Measurements from ENCODE around the gene ACER2. TPM values are rescaled to one million over a fixed set of nuclear protein-coding genes. Genes with fewer than 3 reads are reported as not detected.
A peak's percentile ranks its signal among the peaks of the same experiment; 100 is the strongest.
"Not testable (repeated sequence)": the region's sequence is repeated elsewhere in the genome, so short reads cannot be mapped to it uniquely, and the experiment has no call there.

ACER2 gene
- total RNA-seq, 1 donor from 2014 or later, result 3.4 TPM

DNA sequence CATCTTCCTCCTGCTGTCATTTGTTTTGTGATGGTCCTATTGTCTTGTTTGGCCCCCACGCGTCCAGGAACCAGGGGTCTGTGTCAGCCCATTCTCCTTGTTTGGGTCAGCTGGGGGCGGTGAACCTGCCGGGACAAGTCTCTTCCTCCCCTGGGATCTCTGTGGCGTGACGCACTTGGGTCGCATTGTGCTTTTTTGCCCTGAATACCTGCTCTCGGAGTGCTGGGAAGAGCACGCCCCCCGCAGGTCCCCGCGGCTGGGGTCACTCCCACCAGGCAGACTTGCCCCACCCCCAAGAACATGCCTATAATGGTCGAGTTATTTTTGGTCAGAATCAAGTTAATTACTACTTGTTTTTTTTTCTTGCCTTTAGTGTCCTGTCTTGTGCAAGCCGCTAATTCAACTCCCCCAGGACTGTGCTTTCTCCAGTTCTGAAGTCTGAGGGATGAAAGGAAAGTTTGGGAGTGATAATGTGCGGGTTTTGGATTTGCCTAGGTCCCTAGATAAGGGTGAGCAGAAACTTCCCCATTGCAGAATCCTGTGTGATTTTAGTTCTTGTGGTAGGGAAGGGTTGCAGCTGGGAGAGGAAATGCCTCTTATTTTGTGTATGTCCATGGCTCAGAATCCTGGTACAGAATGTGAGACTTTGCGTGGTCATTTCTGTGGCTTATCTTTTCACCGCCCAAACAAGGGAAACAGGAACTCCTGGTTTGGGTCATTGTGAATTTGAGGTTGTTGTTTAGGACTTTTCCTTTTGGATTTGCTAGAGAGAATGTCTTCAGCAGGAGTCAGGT lies 789 bp downstream of the ACER2 start:
- no peak for DNase-seq (ENCODE audit: low spot score)

GRCh38 chr9:19410195-19410503 lies 1.3 kb downstream of the ACER2 start:
- DNase-seq (ENCODE audit: low spot score), result no peak

GRCh38 chr9:19410594-19410993 lies 1.8 kb downstream of the ACER2 start:
- DNase-seq (ENCODE audit: low spot score), result no peak

- DNase-seq (ENCODE audit: low spot score), result no peak
Measured at GRCh38 chr9:19411316-19411715, 2.5 kb downstream of the ACER2 start.

GRCh38 chr9:19413456-19413855 lies 4.6 kb downstream of the ACER2 start:
- not testable (repeated sequence) for DNase-seq (ENCODE audit: low spot score)

DNA sequence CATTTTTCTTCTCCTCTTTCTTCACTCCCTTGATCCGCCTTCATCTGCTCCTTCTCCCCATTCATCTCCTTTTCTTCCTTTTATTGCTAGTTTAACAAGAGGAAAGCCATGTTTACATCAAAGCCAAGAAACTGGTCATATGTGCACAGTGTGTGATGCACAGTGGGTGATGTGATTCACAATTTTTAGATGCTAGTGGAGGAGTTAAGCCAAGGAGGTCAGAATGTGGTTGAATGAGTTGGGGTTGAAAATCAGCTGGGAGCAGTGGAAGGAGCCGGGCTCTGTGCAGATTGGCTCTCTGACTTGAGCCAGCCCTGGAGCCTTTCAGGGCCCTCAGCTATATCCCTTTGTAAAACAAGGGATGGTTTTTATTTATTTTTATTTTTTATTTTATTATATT lies 7.3 kb downstream of the ACER2 start:
- no peak for DNase-seq (ENCODE audit: low spot score)

GRCh38 chr9:19420877-19421276 lies 12.1 kb downstream of the ACER2 start:
- DNase-seq (ENCODE audit: low spot score), result no peak

DNA sequence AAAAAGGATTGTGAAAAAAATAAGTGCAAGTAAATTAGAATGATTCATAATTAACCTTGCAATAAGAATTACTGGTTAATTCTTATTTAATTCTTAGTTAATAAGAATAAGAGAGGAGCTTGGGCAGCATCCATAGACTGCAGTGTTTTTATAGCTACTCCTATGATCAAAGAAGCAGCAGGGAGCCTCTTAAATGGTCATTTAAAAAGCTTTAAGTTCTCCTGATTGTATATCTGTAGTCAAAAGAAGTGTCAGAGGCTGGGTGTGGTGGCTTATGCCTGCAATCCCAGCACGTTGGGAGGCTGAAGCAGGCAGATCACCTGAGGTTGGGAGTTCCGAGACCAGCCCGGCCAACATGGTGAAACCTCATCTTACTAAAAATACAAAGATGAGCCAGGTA lies 14.4 kb downstream of the ACER2 start:
- DNase-seq (ENCODE audit: low spot score), result no peak

GRCh38 chr9:19424176-19424779 lies 15.5 kb downstream of the ACER2 start:
- no peak for DNase-seq (ENCODE audit: low spot score)

DNA sequence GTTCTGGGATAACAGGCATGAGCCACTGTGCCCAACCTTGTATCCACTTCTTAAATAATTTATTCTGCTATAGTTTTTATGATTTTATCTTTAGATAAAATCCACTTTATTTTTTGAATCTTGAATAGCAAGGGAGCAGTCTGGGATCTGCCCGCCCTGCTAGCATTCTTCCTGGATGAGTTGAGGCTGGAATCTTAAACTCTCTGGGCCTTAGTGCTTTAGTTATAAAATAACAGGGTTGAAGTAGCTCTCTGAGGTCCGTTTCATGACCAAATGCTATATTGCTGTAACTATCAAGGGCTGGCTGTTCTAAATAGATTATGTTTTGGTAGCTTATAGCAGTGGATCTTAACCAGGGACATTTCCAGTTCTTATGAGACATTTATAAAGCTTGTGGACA lies 20.8 kb downstream of the ACER2 start:
- no peak for DNase-seq (ENCODE audit: low spot score)

- DNase-seq (ENCODE audit: low spot score), result no peak
Measured at GRCh38 chr9:19430201-19430760, 21.5 kb downstream of the ACER2 start.

GRCh38 chr9:19431361-19432171 lies 22.8 kb downstream of the ACER2 start:
- peak; percentile 21 for DNase-seq (ENCODE audit: low spot score)

GRCh38 chr9:19432473-19432872 lies 23.7 kb downstream of the ACER2 start:
- DNase-seq (ENCODE audit: low spot score), result no peak

GRCh38 chr9:19433729-19434128 lies 24.9 kb downstream of the ACER2 start:
- DNase-seq (ENCODE audit: low spot score), result not testable (repeated sequence)

DNA sequence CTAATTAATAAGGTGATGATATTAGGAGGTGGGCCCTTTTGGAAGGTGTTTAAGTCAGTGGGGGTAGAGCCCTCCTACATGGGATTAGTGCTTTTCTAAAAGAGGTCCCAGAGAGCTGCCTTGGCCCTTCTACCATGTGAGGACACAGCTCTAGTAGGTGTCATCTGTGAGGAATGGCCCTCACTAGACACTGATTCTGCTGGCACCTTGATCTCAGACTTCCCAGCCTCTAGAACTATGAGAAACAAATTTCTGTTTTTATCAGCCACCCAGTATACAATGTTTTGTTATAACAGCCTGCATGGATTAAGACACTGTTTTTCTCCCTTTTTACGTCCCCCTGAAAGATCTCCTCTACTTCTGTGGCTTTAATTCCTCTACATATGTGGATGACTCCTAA lies 31.6 kb downstream of the ACER2 start:
- DNase-seq (ENCODE audit: low spot score), result no peak

GRCh38 chr9:19440823-19441580 lies 32.2 kb downstream of the ACER2 start:
- no peak for DNase-seq (ENCODE audit: low spot score)

DNA sequence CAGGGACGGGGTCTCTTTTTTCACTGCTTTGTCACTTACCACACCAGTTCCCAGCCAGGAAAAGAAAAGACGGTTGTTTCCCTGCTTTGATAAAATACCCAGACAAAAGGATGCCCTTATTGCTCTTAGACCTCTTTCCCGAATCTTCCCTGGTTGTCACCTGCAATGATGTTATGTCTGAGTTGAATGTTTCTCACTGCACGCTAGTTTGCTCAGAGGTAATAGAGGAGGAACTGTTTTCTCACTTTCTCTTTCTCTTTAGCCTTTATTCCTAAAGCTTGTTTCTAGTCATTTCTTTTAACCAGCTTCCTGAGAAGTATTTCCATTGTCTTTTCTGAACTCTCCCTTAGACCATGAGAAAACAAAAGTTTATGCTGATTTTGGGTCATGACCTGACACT lies 32.9 kb downstream of the ACER2 start:
- no peak for DNase-seq (ENCODE audit: low spot score)

DNA sequence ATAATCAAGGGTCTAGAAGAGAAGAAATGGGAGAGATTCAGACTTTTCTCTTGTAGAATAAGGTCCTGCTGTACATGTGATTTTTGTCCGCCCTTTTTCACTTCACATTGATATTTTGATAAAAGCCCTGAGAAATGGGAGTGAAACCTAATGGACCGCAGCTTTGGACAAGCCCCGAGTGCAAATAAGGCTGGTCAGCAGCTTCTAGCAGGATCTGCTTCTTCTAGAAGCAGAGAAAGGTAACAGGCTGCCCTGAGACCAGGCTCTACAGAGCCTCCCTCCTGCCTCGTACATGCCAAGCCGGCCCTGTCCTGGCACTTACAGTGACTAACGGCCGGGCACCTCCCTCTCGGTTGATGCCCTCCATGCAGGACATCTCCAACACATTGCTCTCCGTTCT lies 33.4 kb downstream of the ACER2 start:
- no peak for DNase-seq (ENCODE audit: low spot score)

DNA sequence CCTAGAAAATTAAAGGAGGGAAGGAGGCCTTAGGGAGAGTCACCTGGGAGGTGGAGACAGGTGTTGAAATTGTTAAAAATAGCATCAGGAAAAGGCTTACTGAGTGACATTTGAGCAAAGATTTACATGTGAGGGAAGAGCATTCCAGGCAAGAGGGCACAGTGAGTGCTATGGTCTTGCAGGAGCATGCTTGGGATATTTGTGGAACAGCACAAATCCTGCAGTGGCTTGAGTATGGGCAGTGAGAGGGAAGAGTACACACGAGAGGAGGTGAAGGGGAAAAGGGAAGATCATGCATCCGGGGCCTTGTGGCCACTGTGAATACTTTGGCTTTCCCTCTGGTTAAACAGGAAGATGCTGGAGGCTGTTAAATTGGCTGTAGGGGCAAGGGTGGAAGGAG lies 36.6 kb downstream of the ACER2 start:
- DNase-seq (ENCODE audit: low spot score), result no peak

DNA sequence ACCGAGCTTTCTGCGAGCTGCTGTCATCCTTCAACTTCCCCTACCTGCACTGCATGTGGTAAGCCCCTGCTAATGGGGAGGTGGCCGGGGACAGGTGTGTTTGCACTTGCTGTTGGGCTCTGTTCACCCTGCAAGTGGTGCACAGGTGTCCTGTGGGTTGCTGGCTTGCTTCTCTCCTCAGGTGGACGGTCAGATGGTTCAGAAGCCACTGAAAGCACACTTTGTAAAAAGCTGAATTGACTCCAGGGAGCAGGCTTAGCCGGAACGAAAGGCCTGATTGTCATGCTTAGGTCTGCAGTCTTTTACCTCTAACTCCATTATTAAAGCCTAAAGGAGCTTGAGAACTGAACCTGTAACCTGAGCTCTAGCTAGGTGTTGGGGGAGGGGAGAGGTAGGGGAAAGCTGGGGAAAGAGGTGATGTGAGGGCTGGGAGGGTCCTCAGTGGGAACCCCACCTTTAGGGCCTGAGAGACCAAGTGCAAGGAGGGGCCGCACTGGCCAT lies 37.6 kb downstream of the ACER2 start:
- DNase-seq (ENCODE audit: low spot score), result no peak

GRCh38 chr9:19451240-19452087 lies 42.7 kb downstream of the ACER2 start:
- no peak for DNase-seq (ENCODE audit: low spot score)
